Bronchial epithelial cell (primary cell): ENCODE measurements around the gene TMEFF1. TPM values are rescaled to one million over a fixed set of nuclear protein-coding genes. Genes with fewer than 3 reads are reported as not detected.

Source experiments
- DNase-seq: peaks from one replicate; pipeline ENCODE4 v3.0.0-alpha.2; 2010; ENCODE audit warnings: low read depth
- FAIRE-seq: peaks from 2 replicates; lab custom pipeline; 2011; peaks lifted over from hg19 to GRCh38; lab: Jason Lieb, UNC
- H3K27me3 ChIP-seq: 2 replicates; pipeline ENCODE4 v1.5.1; 2011; ENCODE audit warnings: low read length; ENCODE audit not compliant: control insufficient read depth, insufficient read depth
- H3K36me3 ChIP-seq: 2 replicates; pipeline ENCODE4 v1.5.1; 2011; ENCODE audit warnings: low read length; ENCODE audit not compliant: control insufficient read depth, insufficient read depth
- H3K4me3 ChIP-seq: 2 replicates; pipeline ENCODE4 v1.5.1; 2011; ENCODE audit warnings: mild to moderate bottlenecking, low read depth, low read length, control low read depth
- total RNA-seq: library from RNA; depleted of rRNA; stranded (reverse); fragments of >200 nt; gene quantifications from 2 replicates; pipeline ENCODE4 v1.2.1, GENCODE V29; 2014
- TF ChIP-seq, protein P1 (sequence below): IDR thresholded peaks from 2 replicates; pipeline ENCODE4 v1.5.1; 2011; ENCODE audit warnings: mild to moderate bottlenecking, moderate library complexity, low read length, control low read depth, inconsistent platforms; ENCODE audit not compliant: insufficient read depth, severe bottlenecking

Gene TMEFF1
- total RNA-seq, 1 donor from 2014 or later, result 0.26 TPM

DNA sequence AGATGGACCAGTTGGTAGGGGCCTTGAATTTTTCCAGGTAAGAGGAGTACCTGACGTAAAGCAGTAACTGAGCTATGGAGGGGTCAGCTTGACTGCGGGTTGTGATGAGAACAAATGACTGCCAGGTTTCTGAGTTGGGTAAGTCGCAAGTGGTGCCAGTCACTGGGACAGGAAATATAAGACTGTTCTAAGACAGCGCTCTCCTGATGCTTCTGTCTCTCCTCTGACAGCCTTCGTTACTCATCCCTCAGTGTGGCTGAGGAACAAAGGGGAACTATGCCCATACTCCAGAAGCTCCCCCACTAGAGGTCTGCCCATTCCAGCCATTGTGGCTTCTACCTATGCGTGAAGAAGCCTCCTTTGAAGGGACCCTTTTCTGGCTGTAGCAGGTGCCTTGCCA lies 118.2 kb downstream of the TMEFF1 start:
- DNase-seq (no peak), FAIRE-seq (no peak)
- Histone ChIP-seq H3K4me3 (no peak overlapping the region), H3K27me3 (no peaks in the 10 kb centered on the region), H3K36me3 (no peaks in the 10 kb centered on the region)
- TF ChIP-seq, protein P1, sequence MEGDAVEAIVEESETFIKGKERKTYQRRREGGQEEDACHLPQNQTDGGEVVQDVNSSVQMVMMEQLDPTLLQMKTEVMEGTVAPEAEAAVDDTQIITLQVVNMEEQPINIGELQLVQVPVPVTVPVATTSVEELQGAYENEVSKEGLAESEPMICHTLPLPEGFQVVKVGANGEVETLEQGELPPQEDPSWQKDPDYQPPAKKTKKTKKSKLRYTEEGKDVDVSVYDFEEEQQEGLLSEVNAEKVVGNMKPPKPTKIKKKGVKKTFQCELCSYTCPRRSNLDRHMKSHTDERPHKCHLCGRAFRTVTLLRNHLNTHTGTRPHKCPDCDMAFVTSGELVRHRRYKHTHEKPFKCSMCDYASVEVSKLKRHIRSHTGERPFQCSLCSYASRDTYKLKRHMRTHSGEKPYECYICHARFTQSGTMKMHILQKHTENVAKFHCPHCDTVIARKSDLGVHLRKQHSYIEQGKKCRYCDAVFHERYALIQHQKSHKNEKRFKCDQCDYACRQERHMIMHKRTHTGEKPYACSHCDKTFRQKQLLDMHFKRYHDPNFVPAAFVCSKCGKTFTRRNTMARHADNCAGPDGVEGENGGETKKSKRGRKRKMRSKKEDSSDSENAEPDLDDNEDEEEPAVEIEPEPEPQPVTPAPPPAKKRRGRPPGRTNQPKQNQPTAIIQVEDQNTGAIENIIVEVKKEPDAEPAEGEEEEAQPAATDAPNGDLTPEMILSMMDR, result no peak

DNA sequence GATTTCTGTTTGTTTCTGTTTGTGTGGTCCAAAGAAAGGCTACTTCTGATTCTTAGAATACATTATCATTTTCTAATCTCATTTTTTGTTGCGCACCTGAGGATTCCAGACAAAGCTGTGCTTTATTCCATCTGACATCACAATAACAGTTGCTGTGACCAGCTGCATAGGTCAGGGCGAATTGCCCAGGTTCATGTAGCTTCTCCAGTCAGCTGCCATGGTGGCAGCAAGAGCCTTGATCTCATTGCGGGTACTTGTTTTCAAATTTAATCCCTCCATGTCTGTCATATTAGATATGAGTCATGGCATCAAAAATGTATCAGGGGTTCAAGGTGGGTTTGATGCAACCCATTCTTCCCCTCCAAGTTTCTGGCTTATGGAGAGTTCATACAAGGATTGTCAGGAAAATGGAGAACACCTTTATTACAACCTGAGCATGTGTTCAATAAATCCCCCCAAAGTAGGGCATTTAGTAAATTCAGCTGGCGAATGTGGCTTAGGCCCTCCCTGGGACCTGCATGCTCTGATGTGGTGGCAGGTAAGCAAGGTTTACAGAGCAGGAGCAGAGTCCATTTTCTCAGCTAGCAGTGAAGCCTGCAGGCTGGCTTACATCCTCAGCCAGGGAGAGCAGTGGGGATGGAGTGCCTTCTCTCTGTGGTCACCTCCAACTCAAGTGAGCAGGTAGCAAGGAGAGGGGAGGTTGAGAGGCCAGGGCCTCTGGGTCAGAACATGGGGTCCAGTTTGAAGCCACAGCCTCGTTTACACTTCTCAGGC lies 118.9 kb downstream of the TMEFF1 start:
- DNase-seq, result no peak
- FAIRE-seq, result no peak
- Histone ChIP-seq H3K36me3 (no peaks in the 10 kb centered on the region), H3K27me3 (no peaks in the 10 kb centered on the region), H3K4me3 (no peak overlapping the region)
- TF ChIP-seq, protein P1, result no peak

DNA sequence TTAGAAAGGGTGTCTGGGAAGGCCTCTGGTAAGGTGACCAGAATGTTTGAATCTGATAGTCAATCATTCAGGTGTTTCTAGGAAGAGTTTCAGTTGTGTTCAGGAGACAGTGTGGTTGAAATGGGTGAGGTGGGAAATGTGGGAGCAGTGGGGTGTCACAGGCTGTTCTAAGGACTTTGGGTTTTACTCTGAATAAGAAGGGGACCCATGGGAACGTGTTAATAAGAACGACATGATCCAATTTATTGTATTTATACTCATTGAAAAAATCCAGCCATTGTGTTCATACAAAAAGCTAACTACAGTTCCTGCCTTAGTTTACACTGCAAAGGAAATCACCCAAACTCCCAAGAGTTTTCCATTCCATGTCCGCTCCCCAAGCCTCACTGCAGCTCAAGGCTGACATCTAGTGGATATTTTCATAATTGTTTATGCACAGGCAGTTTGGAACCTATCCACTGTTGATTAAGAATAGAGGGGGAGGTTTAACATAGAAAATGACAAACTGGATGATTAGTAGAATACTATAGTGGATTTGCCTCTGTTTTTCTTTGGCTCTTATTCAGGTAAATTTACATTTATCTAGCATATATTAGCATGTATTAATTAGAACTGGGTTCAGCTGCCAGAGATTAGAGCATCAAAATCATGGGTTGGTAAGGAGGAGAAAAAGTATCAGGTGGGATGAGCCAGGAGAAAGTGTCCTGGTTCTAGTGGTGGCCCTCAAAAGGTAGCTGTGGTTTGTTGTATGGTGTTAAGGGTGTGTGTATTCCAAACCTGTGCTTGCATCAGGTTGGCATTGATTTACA lies 122.6 kb downstream of the TMEFF1 start:
- FAIRE-seq, result peak; percentile 28
- Histone ChIP-seq H3K36me3 (no peaks in the 10 kb centered on the region), H3K27me3 (no peaks in the 10 kb centered on the region), H3K4me3 (no peak overlapping the region)
- peak; percentile 56 for DNase-seq
- TF ChIP-seq, protein P1, result peak; percentile 53

DNA sequence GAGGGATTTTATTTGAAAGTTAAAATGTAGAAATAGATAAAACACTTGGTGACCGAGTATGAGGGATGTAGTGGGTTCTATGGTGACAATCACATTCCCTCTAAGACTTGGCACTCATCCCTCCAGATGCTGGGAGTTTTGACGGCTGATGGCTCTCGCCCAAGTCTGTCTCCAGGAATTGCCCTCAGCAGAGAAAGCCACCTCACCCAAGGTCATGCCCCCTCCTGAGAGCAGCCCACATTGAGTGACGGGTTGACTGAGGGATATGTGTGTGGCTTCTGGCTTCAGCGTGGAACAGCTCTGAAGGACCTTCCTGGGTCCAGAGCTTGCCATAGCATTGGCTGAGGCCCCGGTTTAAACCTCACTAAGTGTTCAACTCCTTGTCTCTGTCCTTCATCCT lies 124.3 kb downstream of the TMEFF1 start:
- Histone ChIP-seq H3K27me3 (no peaks in the 10 kb centered on the region), H3K36me3 (no peaks in the 10 kb centered on the region), H3K4me3 (no peak overlapping the region)
- FAIRE-seq (no peak), DNase-seq (no peak)
- TF ChIP-seq, protein P1, result no peak

DNA sequence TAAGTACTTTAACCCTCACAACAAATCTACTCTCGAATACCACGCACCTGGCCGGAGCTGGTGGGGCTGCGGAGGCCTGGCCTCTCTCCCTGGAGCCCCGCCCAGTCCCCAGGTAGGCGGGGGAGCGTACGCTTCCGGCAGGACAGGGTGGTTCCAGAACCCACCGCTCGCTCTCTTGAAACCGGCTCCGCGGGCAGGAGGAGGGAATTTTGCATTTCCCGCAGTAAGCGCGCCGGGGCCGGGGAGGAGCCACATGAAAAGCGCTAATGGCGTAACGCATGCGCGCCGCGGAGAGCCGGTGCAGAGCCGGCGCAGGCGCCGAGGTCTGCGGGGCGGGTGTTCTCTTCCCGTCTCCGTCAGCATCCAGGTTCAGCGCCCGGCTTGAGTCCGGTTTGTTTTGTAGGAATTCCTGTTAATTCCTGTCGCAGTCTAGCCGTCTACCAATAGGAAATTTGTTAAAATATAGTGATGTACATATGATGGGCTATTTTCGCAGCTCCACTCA lies 125.7 kb downstream of the TMEFF1 start:
- DNase-seq (peak; percentile 72), FAIRE-seq (no peak)
- H3K27me3 ChIP-seq, result no peaks in the 10 kb centered on the region
- TF ChIP-seq, protein P1, result no peak
- H3K4me3 ChIP-seq, result peak overlapping the region; percentile 38
- H3K36me3 ChIP-seq, result no peaks in the 10 kb centered on the region
